ENCODE measurements around the gene KIAA1191.

- no peak for TF ChIP-seq NANOG (IDR thresholded peaks at IDR 0.05; ENCODE audit: insufficient read depth, low read depth, low read length, poor library complexity, severe bottlenecking)
- no peak for TF ChIP-seq POLR2A (IDR thresholded peaks at IDR 0.05; ENCODE audit: control extremely low read depth in 1 of 2, low read depth in 2 of 2, low read length in 2 of 2)
- no peak for TF ChIP-seq CTCF (IDR thresholded peaks at IDR 0.05; ENCODE audit: control extremely low read depth in 1 of 3, insufficient read depth in 1 of 3, low read depth in 1 of 3, low read length in 3 of 3)
- TF ChIP-seq HDAC2 (IDR thresholded peaks at IDR 0.05; ENCODE audit: borderline replicate concordance in 1 of 2, low read depth in 2 of 2, low read length in 2 of 2) = no peak
- no peak for TF ChIP-seq BRCA1 (IDR thresholded peaks at IDR 0.05; ENCODE audit: low read depth, low read length)
- TF ChIP-seq ZNF274 (IDR thresholded peaks at IDR 0.05; ENCODE audit: borderline replicate concordance, extremely low read depth, low read length) = no peak
Observed at GRCh38 chr5:176394096-176394495, 32.5 kb upstream of the KIAA1191 start.
